Fibroblast of mammary gland (primary cell): ENCODE measurements around the gene C4orf36.

Experiments used
- DNase-seq: peaks from one replicate; pipeline ENCODE4 v3.0.0-alpha.2; 2010; ENCODE audit warnings: low read depth
- H3K4me3 ChIP-seq: 2 replicates; pipeline ENCODE4 v1.5.1; 2011; ENCODE audit warnings: low read depth, mild to moderate bottlenecking, low read length, moderate library complexity; ENCODE audit not compliant: control insufficient read depth
- CTCF ChIP-seq: conservative IDR thresholded peaks from 2 replicates; pipeline ENCODE4 v1.5.1; 2011; ENCODE audit warnings: low read depth, low read length, inconsistent platforms; ENCODE audit not compliant: control insufficient read depth, insufficient read depth

Gene C4orf36

GRCh38 chr4:86894455-86894854 lies 2.2 kb upstream of the C4orf36 start:
- no peak overlapping the region for H3K4me3 ChIP-seq
- peak; percentile 27 for DNase-seq
- no peak for TF ChIP-seq CTCF

- DNase-seq, result no peak
- H3K4me3 ChIP-seq, result no peak overlapping the region
- no peak for TF ChIP-seq CTCF
Measured at GRCh38 chr4:86893136-86893535, 914 bp upstream of the C4orf36 start.

GRCh38 chr4:86892636-86892960 lies 376 bp upstream of the C4orf36 start:
- no peak for DNase-seq
- TF ChIP-seq CTCF, result no peak
- peak overlapping the region; percentile 66 for H3K4me3 ChIP-seq

- no peak for DNase-seq
- H3K4me3 ChIP-seq, result no peak overlapping the region
- no peak for TF ChIP-seq CTCF
Measured at GRCh38 chr4:86890790-86891189, 1.4 kb downstream of the C4orf36 start.

GRCh38 chr4:86879641-86880040 lies 12.6 kb downstream of the C4orf36 start:
- no peak for DNase-seq
- TF ChIP-seq CTCF, result no peak
- no peak overlapping the region for H3K4me3 ChIP-seq

- no peak for DNase-seq
- H3K4me3 ChIP-seq, result no peak overlapping the region
- no peak for TF ChIP-seq CTCF
Measured at GRCh38 chr4:86878640-86879039, 13.6 kb downstream of the C4orf36 start.
